Measurements from ENCODE around the gene COL15A1.

The COL15A1 gene

DNA sequence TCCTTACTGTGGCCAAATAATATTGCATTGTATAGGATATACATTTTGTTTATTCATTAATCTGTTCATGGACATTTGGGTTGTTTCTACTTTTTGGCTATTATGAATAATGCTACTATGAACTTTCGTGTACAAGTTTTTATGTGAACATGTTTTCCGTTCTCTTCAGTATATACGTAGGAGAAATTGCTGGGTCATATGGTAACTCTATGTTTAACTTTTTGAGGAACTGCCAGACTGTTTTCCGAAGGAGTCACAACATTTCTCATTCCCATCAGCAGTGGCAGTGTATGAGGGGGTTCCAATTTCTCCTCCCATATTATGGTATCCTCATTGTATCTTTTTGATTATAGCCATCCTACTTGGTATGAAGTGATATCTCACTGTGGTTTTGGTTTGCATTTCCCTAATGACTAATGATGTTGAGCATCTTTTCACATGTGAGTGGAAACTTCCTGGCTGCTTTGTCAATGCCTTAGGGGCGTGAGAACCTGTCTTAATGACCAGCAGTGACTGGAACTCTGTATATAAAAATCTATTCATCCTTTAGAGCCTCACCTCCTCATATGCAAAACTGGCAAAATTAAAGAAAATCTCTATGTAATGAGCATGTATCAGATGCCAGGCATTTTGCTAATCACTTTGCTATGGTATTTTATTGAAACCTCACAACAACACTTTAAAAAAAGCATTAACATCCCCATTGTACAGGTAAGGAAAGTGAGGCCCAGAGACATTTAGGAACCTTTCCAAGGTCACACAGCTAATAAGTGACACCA is 113.4 kb downstream of the COL15A1 start:
- DNase-seq (ENCODE audit: low spot score), result peak; percentile 42

DNA sequence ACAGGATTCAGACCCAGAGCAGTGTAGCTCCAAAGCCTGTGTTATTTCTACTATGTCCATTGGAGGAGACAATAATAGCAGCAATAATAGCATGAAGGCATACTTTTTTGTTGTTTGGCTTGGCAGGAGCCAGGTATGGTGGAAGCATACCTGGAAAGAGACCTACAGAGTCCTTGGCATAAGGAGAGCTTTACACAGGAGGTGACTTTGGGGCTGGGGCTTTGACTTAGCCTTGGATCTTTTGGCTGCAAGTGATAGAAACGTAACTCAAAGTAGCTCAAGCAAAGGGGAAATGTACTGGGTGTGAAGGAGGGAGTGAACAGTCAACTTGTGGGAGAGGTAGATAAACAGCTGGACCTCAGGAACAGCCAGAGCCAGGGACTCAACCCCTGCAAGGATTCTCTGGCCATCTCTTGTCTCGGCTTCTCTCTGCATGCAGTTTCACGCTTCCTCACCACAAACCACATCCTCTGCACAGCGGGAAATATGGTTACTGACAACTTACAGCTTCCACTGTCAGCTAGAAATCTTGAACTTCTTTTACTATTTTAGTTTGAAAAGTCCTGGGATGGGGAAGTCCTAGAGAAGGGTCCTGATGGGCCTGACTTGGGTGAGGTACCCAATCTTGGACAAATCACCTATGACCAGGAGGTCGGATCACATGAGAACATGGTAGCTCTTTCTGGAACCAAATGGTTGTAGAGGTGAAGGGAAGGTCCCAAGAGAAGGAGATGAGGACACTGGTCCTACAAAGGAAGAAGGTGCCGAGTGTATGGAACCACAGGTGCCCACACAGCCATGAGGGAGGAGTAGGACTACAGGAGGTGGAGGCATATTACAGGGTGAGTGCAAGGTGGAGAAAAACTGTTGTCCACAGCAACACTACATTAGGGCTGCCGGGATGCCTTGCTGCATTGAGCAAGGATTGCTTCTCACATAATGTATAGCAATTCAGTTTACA is 114.2 kb downstream of the COL15A1 start:
- DNase-seq (ENCODE audit: low spot score), result peak; percentile 57

DNA sequence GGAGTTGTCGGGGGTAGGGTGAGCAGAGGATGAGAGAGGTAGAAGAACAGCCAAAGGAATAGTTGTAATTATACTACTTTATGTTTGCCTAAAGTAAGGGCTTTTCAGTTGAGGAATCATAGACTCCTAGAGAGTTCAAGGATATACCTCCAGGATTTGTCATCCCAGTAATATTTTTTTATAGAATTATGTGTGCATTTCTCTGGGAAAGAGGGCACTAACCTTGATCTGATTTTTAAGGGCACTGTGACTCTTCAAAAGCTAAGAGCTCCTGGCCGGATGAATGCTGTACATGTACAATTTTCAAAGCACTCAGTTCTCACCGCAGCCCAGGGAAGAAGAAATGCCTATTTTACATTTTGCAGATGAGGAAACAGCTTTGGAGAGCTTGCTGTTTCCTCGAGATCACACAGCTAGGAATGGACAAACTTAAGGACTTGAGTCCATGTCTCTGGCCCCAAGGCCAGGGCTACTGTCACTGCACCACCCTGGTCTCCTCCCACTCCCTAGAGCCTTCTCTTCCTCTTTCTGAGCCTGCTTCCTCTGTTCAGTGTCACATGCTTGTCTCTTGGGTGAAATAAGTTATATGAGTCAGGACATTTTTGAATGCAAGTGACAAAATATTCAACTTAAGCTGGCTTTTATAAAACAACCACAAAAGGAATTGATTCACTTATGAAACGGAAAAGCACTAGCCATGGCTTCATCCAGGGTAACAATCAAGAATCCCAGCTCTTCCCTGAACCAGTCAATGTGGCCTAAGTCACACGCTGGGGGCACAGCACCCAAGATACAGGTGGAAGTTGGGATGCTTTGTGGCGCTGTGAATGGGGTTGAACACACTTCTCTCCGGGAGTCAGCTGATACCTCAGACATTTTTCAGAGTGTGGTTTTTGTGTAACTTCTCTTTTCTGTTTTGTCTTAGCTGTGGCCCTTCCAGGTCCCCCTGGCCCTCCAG is 115.5 kb downstream of the COL15A1 start:
- DNase-seq (ENCODE audit: low spot score), result peak; percentile 31

DNA sequence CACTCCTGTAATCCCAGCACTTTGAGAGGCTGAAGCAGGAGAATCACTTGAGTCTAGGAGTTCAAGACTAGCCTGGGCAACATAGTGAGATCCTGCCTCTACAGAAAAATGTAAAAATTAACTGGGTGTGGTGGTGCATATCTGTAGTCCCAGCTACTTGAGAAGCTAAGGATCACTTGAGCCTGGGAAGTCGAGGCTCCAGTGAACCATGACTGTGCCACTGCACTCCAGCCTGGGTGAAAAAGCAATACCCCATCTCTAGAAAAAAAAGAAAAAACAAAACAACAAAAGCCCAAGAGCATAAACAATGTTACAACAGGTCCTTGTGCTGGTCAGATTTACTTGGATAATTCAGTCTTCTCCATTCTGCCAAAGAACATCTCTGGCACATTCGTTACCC is 116.9 kb downstream of the COL15A1 start:
- no peak for DNase-seq (ENCODE audit: low spot score)

- DNase-seq (ENCODE audit: low spot score), result no peak
Observed at GRCh38 chr9:99062549-99062948, 118.8 kb downstream of the COL15A1 start.

DNA sequence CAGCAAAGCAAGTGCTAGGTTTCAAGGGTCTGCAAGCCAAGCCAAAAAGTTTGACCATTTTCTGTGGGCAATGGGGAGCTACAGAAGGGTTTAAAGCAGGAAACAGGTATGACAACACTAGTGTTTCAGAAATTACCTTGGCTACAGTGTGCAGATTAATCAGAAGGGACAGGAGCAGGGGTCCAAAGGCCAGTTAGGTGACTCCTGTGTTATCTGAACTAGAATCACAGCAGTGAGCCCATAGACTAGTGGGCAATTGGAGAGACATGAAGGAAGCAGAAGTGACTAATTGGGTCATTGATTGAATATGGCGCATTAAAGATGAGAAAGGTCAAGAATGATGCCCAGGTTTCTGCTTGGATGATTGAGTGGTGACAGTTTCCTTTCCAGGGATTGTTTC is 119.8 kb downstream of the COL15A1 start:
- DNase-seq (ENCODE audit: low spot score), result no peak

GRCh38 chr9:99066571-99066970 is 122.9 kb downstream of the COL15A1 start:
- DNase-seq (ENCODE audit: low spot score), result no peak

GRCh38 chr9:99069075-99069474 is 125.4 kb downstream of the COL15A1 start:
- DNase-seq (ENCODE audit: low spot score), result no peak

DNA sequence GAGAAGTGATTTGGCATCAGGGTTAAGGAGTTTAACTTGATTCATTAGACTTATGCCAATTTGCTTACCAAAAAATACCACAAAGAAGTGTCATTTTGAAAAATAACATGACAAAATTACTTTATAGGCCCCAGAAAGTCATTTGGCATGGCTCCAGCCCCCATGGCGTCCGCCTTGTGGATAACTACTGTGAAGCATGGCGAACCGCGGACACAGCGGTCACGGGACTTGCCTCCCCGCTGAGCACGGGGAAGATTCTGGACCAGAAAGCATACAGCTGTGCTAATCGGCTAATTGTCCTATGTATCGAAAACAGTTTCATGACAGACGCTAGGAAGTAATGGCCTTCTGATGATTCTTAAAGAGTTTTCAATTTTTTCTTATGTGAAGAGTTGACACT is 125.8 kb downstream of the COL15A1 start:
- DNase-seq (ENCODE audit: low spot score), result no peak

DNA sequence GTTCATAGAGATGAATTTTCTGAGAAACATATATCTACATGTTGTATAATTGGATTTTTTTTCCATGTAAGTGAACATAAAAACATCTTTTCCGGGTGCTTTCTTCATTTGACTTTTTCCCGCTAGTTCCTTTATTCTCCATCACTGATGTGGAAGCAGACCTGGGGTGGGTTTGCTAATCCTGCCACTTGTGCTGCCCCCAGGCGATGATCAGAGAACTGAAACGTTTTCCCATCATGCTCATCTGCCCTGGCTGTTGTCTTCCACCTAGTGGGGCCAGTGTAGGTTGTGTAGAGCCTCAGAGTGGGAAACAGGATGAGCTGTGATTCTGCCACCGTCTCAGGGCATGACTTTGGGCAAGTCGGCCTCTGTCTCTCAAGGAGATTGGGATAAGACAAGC is 127.0 kb downstream of the COL15A1 start:
- DNase-seq (ENCODE audit: low spot score), result no peak

DNA sequence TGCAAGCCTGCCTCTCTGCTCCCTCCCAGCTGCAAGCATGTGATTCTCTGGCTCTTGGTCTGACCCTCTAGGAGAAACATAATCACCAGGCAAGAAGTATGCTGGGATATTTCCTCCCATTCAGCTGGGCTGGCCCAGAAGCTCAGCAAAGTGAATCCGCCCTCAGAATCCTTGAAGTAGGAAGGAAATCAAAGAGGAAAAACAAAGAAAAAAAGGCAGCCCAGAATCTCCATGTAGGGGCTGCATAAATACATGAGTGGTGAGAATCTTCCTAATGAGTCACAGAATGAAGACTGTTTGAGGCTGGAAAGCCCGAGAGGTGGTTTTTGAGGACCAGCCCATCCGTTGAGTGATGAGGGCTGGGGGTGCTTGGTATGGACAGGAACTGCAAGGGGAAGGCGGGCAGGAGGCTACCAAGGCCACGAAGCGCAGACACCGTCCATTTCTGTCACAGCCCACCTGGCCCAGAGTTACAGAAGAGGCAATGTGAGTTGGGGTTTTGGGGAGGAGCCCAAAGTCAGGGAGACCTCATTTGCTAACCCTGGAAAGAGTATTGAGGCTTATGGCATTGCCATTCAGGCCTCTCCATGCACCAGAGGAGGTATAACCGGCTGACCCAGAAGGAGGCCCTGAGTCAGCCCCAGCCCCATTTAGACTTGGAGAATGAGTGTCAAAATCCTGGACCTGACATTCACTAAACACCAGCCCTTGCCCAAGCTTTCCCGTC is 127.8 kb downstream of the COL15A1 start:
- no peak for DNase-seq (ENCODE audit: low spot score)

GRCh38 chr9:99072040-99072394 is 128.3 kb downstream of the COL15A1 start:
- no peak for DNase-seq (ENCODE audit: low spot score)

GRCh38 chr9:99073347-99073746 is 129.6 kb downstream of the COL15A1 start:
- DNase-seq (ENCODE audit: low spot score), result no peak

GRCh38 chr9:99073985-99074901 is 130.5 kb downstream of the COL15A1 start:
- DNase-seq (ENCODE audit: low spot score), result no peak

DNA sequence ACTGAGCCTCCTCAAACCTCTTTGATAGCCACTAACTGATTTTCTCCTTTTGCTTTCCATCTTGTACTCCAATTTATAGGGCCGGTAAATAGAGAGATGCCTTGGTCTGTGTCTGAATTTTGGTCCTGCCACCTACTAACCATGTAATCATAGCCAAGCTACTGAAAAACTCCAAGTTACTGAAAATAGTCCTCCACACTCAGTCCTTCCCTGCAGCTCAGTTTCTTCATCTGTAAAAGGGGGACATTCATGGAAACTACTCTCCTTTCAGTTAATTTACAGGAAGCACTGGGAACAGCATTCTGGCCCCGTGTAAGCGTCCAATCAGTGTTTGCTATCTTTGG is 131.2 kb downstream of the COL15A1 start:
- DNase-seq (ENCODE audit: low spot score), result no peak

GRCh38 chr9:99075246-99075912 is 131.7 kb downstream of the COL15A1 start:
- peak; percentile 51 for DNase-seq (ENCODE audit: low spot score)

DNA sequence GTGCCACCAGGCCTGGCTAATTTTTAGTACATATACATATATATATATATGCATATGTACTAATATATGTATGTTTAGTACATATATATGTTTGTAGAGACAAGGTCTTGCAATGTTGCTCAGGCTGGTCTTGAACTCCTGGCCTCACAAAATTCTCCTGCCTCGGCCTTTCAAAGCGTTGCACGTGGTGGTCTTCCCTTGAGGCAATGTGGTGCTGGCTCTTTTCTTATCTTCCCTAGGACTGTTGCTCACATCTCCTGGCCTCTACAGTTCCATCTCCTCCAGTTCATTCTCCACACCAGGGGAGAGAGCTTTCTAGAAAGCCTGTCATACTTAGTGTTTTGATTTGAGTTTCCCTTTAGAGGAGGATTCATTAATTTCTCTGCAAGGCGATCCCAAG is 132.3 kb downstream of the COL15A1 start:
- DNase-seq (ENCODE audit: low spot score), result no peak

DNA sequence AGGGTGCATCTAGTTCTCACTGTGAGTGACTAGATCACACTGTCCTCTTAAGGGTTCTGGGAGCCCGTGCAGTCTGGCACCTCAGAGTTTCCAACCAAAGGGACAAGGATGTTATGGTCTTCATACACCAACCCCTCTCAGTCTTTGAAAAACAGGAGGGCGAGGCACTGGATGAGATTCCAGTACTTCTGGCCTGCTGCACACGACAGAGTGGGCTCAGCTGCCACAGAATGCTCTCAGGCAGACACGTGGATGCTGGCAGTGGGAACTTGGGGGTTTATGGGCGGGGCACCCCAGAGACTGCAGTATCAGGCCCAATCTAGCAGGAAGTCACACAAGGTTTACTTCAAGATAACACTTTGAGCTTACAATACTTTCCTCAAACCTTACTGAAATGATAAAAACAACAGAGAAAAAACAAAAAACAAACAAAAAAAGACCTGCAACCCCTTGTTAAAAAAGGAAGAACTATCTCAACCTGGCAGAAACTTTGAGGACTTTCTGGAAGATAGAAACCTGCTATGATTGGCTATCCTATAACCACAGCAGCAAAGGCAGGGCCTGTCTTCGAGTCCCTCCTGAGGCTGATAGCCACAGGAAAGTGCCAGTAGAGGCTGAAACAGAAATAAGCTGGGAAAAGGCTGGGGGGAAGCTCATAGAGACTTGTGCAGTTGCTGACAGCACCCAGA is 132.9 kb downstream of the COL15A1 start:
- DNase-seq (ENCODE audit: low spot score), result no peak

DNA sequence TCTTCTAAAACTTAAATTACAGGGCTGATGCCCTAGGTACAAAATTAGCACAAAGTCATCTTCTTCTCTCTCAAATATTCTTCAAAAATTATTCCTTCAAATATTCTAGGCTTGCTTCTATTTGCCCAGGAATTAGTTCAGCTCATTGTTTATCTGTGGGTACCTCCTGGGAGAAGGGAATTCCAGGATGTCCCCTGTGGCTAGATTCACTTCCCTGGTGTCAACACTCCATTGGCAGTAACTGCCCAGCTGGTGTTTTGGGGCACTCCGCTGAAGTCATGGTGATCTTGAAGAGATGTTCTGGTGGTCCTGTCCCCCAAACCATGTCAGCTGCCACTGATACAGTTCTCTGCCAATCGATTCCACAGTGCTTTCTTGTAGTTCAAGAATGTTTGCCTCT is 135.0 kb downstream of the COL15A1 start:
- no peak for DNase-seq (ENCODE audit: low spot score)

Data from GM03348 (cell line).